Mesodermal cell (in vitro differentiated cells): ENCODE data around the gene WNT3A.

Source experiments
- H3K27ac ChIP-seq: 2 replicates; pipeline ENCODE4 v1.7.0; 2013; ENCODE audit warnings: mild to moderate bottlenecking, low read depth, low read length, moderate library complexity; ENCODE audit not compliant: severe bottlenecking
- H3K36me3 ChIP-seq: 2 replicates; pipeline ENCODE4 v1.7.1; 2013; ENCODE audit warnings: mild to moderate bottlenecking, low read length, moderate library complexity; ENCODE audit not compliant: control insufficient read depth, insufficient read depth
- H3K4me1 ChIP-seq: one replicate; pipeline ENCODE4 v1.7.1; 2013; ENCODE audit warnings: mild to moderate bottlenecking, low read length; ENCODE audit not compliant: insufficient read depth, control insufficient read depth, poor library complexity, severe bottlenecking
- H3K4me3 ChIP-seq: 2 replicates; pipeline ENCODE4 v1.7.0; 2013; ENCODE audit warnings: low read length, control low read depth, mild to moderate bottlenecking; ENCODE audit not compliant: insufficient read depth, poor library complexity, severe bottlenecking; ENCODE audit errors: extremely low read depth
- H3K9me3 ChIP-seq: 2 replicates; pipeline ENCODE4 v1.7.1; 2013; ENCODE audit warnings: mild to moderate bottlenecking, low read length, moderate library complexity; ENCODE audit not compliant: control insufficient read depth
- whole genome bisulfite sequencing, 2 experiments: methylation state at CpG; one replicate each; pipeline ENCODE4 v1.1.5; 2013; ENCODE audit warnings: missing lambda C conversion rate in 2 of 2; ENCODE audit not compliant: insufficient coverage in 2 of 2; 5-methylcytosine and 5-hydroxymethylcytosine counted together

Gene WNT3A

GRCh38 chr1:228045871-228046270, 39.1 kb downstream of the WNT3A start:
- no peaks in the 10 kb centered on the region for H3K9me3 ChIP-seq
- no peaks in the 10 kb centered on the region for H3K4me1 ChIP-seq
- 80 to 87% methylated on average over 8 to 9 of the region's 9 CpGs for WGBS, 2 experiments
- no peaks in the 10 kb centered on the region for H3K36me3 ChIP-seq
- no peak overlapping the region for H3K4me3 ChIP-seq
- no peak overlapping the region for H3K27ac ChIP-seq

DNA sequence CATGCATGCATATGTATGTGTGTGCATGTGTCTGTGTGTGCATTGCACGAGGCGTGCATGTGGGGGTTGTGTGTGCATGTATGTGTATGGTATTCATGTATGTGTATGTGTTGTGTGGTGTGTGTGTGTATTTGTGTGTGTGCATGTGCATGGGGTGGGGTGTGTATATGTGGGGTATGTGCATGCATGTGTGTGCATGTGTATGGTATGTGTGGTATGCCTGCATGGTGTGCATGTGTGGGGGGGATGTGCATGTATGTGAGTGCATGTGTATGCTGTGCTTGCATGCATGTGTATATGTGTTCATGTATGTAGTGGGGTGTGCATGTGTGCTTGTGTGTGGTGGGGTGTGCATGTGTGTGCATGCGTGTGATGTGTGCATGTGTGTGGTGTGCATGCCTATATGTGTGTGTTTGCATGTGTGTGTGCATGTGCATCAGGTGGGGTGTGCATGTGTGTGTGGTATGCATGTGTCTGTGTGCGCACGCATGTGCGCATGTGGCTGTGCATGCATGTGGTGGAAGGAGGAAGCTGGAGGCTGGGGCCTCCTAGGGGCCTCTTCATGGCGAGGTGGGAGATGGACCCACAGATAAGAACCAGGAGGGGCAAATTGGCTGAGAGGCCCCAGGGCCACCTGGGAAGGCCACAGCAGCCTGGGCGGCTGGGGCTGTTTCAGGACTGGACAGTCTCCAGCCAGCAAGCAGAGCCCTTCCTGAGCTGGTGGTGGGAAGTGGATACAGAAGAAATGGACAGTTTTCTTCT, 39.8 kb downstream of the WNT3A start:
- H3K4me1 ChIP-seq: no peaks in the 10 kb centered on the region
- no peak overlapping the region for H3K27ac ChIP-seq
- no peaks in the 10 kb centered on the region for H3K9me3 ChIP-seq
- no peaks in the 10 kb centered on the region for H3K36me3 ChIP-seq
- H3K4me3 ChIP-seq: no peak overlapping the region
- WGBS, 2 experiments: 87 to 95% methylated on average over 8 of the region's 8 CpGs

DNA sequence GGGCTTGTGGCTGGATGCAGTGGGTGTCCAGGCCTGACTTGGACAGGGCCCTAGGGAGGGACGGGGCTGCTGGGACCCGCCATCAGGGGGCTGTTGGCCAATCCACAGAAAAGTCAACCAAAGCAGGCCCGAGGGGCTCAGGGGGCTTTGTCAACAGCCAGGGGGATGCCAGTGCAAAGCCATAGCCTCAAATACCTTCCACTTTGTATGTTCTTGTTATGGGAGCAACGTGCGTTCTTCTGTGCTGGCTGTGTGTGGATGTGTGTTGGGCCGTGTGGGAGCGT, 40.3 kb downstream of the WNT3A start:
- Histone ChIP-seq H3K4me1 (no peaks in the 10 kb centered on the region), H3K36me3 (no peaks in the 10 kb centered on the region), H3K4me3 (no peak overlapping the region), H3K9me3 (no peaks in the 10 kb centered on the region), H3K27ac (no peak overlapping the region)
- 90 to 93% methylated on average over 6 of the region's 7 CpGs for WGBS, 2 experiments

DNA sequence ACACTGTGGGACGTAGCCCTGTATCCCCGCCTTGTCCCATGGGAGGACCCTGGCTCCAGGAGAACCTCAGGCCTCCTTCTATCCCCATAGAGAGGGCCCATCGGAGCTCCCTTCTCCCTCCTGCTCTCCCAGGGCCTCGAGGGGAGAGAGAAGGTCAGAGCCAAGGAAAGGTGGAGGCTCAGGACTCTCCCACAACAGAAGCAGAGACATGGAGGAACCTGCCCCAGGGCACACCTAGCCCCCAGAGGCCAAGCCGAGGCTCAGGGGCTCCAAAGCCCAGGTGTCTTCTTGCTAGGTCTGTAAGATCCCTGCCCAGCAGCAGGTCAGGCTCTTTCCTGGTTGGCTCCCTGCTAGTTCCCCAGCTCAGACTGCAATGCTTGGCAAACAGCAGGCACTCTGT, 41.3 kb downstream of the WNT3A start:
- H3K27ac ChIP-seq: no peak overlapping the region
- WGBS, 2 experiments: 77 to 81% methylated on average over 1 to 3 of the region's 5 CpGs
- H3K9me3 ChIP-seq: no peaks in the 10 kb centered on the region
- H3K4me3 ChIP-seq: no peak overlapping the region
- no peaks in the 10 kb centered on the region for H3K4me1 ChIP-seq
- no peaks in the 10 kb centered on the region for H3K36me3 ChIP-seq

DNA sequence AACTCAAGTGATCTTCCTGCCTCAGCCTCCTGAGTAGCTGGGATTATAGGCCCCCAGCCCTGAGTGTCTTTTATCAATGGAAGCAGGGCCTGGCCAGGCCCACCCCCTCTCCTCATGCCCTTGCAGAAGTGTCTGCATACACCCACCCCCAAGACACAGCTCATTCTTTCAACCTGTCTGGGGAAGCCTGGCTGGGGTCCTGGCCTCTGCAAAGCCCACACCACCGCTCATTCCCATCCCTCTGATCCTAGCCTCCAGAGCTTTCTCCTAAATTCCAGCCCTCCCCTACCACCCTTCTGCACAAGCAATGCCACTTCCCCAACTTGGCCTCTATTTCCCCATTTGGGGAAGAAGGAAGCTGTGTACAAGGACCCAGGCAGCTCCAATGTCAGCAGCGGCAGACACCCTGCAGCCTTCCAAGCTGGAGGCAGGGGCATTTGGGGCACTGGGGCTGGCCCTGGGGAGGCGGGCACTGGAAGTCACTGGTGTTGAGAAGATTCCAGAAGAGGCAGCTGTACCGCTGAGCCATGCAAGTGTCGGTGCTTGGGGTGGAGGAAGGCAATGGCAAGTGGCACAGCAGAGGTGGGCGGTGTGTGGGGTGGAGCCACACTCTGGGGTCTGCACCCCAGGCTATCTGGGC, 42.0 kb downstream of the WNT3A start:
- no peaks in the 10 kb centered on the region for H3K36me3 ChIP-seq
- H3K9me3 ChIP-seq: no peaks in the 10 kb centered on the region
- H3K4me1 ChIP-seq: no peaks in the 10 kb centered on the region
- 87 to 91% methylated on average over 6 of the region's 6 CpGs for WGBS, 2 experiments
- no peak overlapping the region for H3K27ac ChIP-seq
- no peak overlapping the region for H3K4me3 ChIP-seq

GRCh38 chr1:228050571-228051231, 43.9 kb downstream of the WNT3A start:
- no peaks in the 10 kb centered on the region for H3K36me3 ChIP-seq
- H3K4me3 ChIP-seq: no peak overlapping the region
- H3K27ac ChIP-seq: no peak overlapping the region
- no peaks in the 10 kb centered on the region for H3K4me1 ChIP-seq
- WGBS, 2 experiments: 91 to 94% methylated on average over 29 of the region's 30 CpGs
- no peaks in the 10 kb centered on the region for H3K9me3 ChIP-seq

DNA sequence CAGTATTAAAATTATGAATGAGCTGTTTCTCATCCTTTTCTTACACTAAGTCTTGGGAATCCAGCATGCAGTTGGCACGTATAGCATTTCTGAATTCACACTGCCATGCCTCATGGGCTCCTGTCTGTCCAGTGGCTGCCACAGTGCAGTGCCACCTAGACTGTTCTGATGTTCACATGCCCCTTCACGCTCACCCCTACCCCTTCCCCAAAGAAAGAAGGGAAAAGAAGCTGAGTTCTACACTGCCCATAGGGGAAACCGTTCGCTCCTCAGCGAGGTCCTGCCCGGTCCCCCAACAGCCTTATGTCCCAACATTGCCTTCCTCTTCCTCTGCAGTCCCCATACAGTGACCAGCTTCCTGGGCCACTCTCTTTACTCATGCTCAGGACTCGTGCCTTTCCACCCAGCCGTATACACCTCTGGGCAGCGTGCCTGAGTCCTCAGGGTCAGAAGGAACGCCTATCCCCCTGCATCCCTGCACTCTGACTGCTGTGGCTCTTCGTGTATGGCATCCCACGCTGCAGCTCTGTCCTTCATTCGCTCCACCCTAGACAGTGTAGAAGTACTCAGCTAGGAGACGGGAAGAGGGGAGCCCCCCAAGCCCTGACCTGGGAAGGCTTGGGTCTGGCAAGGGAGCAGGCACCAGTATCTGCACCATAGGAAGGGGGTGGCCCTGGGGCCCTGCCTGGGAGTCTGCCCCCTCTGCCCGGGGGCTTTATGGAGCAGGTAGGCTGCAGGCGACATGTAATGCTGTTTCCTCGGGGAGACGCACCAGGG, 51.6 kb downstream of the WNT3A start:
- WGBS, 2 experiments: 71 to 73% methylated on average over 13 to 18 of the region's 18 CpGs
- H3K4me3 ChIP-seq: no peak overlapping the region

GRCh38 chr1:228058949-228059633, 52.3 kb downstream of the WNT3A start:
- H3K36me3 ChIP-seq: no peaks in the 10 kb centered on the region
- no peak overlapping the region for H3K4me3 ChIP-seq
- peaks cover 5% of the 10 kb centered on the region for H3K4me1 ChIP-seq
- no peak overlapping the region for H3K27ac ChIP-seq
- WGBS, 2 experiments: 35 to 46% methylated on average over 62 to 64 of the region's 66 CpGs
- H3K9me3 ChIP-seq: no peaks in the 10 kb centered on the region

More for the DNA sequence above, 51.6 kb downstream of the WNT3A start:
- Histone ChIP-seq H3K4me1 (peaks cover 5% of the 10 kb centered on the region), H3K36me3 (no peaks in the 10 kb centered on the region), H3K9me3 (no peaks in the 10 kb centered on the region), H3K27ac (no peak overlapping the region)

DNA sequence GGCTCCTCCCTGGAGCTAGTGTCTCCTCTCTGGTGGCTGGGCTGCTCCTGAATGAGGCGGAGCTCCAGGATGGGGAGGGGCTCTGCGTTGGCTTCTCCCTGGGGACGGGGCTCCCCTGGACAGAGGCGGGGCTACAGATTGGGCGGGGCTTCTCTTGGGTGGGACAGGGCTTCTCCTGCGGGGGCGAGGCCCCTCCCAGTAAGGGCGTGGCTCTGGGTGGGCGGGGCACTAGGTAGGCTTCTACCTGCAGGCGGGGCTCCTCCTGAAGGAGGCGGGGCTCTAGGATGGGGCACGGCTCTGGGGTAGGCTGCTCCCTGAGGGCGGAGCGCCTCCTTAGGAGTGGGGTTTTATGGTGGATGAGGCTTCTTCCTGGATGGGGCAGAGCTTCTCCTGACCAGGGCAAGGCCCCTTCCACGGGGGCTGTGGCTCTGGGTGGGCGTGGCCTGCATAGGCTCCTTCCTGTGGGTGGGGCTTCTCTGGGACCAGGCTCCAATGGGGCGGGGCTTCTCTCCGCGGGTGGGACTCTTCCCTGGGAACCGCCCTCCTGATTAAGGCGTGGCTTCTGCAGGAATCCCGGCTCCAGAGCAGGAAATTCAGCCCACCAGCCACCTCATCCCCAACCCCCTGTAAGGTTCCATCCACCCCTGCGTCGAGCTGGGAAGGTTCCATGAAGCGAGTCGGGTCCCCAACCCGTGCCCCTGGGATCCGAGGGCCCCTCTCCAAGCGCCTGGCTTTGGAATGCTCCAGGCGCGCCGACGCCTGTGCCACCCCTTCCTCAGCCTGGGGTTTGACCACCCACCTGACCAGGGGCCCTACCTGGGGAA, 53.0 kb downstream of the WNT3A start:
- peaks cover 5% of the 10 kb centered on the region for H3K4me1 ChIP-seq
- no peak overlapping the region for H3K27ac ChIP-seq
- no peaks in the 10 kb centered on the region for H3K36me3 ChIP-seq
- no peak overlapping the region for H3K4me3 ChIP-seq
- 39% methylated on average over 16 to 27 of the region's 33 CpGs for WGBS, 2 experiments
- no peaks in the 10 kb centered on the region for H3K9me3 ChIP-seq
